C4-2B (cell line): ENCODE data around the gene HNRNPAB.
A peak's percentile ranks its signal among the peaks of the same experiment; 100 is the strongest.
"Not testable (repeated sequence)": the region's sequence is repeated elsewhere in the genome, so short reads cannot be mapped to it uniquely, and the experiment has no call there.

Source experiments
- H3K27ac ChIP-seq: fragments of 450-650 bp; 2 replicates; pipeline ENCODE4 v1.5.1; 2017
- CTCF ChIP-seq: fragments of 450-650 bp; conservative IDR thresholded peaks from 2 replicates; pipeline ENCODE4 v1.5.1; 2017; ENCODE audit warnings: mild to moderate bottlenecking
- ZFX ChIP-seq: fragments of 450-650 bp; IDR thresholded peaks from 2 replicates; pipeline ENCODE4 v1.6.1; 2017

HNRNPAB gene

GRCh38 chr5:178248750-178249149 lies 44.4 kb downstream of the HNRNPAB start:
- TF ChIP-seq CTCF (no peak), ZFX (no peak)
- peak overlapping the region; percentile 12; the same call in 1 of the 2 replicates for H3K27ac ChIP-seq

GRCh38 chr5:178249191-178249989 lies 45.1 kb downstream of the HNRNPAB start:
- peak overlapping the region; percentile 26; the same call in 1 of the 2 replicates for H3K27ac ChIP-seq
- TF ChIP-seq CTCF (no peak), ZFX (no peak)

- TF ChIP-seq ZFX (no peak), CTCF (no peak)
- peak overlapping the region; percentile 26; the same call in 1 of the 2 replicates for H3K27ac ChIP-seq
Measured at GRCh38 chr5:178250263-178250662, 45.9 kb downstream of the HNRNPAB start.

- no peak overlapping the region for H3K27ac ChIP-seq
Measured at GRCh38 chr5:178252258-178252657, 47.9 kb downstream of the HNRNPAB start.

DNA sequence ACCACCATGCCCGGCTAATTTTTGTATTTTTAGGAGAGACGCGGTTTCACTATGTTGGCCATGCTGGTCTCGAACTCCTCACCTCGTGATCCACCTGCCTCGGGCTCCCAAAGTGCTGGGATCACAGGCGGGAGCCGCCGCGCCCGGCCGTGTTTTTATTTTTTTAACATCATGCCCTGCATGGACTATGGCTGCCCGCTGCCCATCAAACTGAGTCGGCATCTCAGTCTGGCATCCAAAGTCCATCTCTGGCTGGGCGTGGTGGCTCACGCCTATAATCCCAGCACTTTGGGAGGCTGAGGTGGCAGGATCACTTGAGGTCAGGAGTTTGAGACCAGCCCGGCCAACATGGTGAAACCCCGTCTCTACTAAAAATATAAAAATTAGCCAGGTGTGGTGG lies 49.3 kb downstream of the HNRNPAB start:
- not testable (repeated sequence) for H3K27ac ChIP-seq

More at GRCh38 chr5:178252258-178252657, 47.9 kb downstream of the HNRNPAB start:
- TF ChIP-seq ZFX = no peak
- TF ChIP-seq CTCF = no peak

DNA sequence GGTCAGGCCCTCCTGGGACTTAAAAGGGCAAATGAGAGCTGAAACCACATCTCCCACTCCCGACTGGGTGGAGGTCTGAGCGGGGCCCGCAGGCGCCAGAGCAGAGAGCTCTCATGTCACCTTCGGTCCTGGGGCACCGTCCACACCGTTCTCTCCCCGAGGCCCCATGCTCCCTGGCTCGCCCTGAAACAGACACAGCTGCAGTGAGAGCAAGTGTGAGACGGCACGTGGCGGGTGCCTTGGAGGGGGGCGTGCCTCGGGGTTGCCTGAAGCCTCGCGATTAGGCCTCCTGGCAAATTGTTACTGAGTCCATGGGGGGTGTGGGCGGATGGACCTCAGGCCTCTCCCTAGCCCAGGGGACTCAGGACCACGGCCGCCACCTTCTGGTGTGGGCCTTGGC lies 52.4 kb downstream of the HNRNPAB start:
- H3K27ac ChIP-seq = no peak overlapping the region
- TF ChIP-seq CTCF = no peak
- no peak for TF ChIP-seq ZFX

DNA sequence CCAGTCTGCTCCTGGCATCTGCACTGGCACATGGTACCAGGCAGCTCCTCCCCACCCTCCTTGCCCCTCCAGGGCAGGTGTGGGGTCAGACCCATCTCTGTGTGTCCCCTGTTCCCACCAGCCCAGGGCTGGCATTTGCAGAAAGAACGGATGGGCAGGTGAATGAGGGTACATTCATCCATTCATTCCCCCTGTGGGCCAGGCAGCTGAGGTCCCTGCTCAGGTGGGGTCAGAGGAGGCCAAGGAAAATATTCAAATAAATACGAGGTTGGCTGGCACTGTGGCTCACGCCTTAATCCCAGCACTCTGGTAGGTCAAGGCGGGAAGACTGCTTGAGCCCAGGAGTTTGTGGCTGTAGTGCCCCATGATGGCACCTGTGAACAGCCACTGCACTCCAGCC lies 53.3 kb downstream of the HNRNPAB start:
- TF ChIP-seq ZFX (no peak), CTCF (no peak)
- no peak overlapping the region for H3K27ac ChIP-seq
